GM21723 (cell line): ENCODE results near the gene CASQ1.

Experiments
- ATAC-seq: cut with Tn5 transposase; IDR thresholded peaks from one replicate; pipeline ENCODE4 v1.9.1; 2021; ENCODE audit warnings: mild to moderate bottlenecking, moderate library complexity; ENCODE audit not compliant: unreplicated experiment

Gene CASQ1

DNA sequence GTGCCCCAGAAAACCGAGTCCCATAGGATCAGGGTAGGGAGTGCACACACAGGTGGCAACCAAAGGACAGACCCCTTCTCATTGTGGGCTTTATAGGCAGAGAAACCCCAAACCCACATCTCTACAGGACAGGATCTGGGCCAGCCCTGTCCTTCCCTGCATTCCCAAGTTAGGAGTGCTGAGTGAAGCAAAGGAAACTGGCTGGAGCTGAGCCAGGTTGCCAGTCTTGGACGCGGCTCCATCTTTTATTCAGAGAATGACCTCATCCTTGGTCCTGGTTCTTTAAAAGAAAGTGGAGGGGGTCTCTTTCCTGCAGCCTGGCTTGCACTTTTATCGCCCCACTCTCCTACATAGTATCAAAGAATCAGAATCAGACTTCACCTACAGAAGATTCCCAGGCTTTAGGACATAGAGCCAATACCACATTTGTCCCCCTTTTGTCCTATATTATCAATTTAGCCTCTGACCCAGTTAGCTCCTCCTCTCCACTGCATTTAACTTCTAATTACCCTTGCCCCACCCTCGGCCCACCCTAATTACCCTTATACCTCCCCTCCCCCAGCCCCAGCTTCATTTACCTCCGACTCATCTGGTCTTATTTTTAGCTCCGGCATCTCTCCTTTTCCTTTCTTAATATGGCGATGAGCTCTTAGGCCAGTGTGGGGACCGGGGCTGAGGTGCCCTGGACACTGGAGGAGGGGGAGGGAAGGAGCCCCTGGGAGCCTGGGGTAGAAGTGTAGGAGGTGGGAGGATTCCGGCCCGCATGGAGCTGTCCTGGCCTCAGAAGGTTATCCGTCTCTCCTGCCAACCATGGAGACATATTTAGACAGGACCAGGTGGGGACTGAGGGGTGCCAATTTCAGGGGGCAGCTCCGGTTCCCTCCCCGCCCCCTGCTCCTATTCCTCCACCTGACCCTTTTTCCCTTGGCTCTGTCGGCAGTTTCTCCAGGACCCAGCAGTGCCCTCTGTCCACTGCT is at the start of gene CASQ1:
Gene CASQ1 (plus strand): TSS at position 927 of the 977 bp plus-strand sequence. CDS start 177 bp downstream, outside the sequence.
- no peak for ATAC-seq

DNA sequence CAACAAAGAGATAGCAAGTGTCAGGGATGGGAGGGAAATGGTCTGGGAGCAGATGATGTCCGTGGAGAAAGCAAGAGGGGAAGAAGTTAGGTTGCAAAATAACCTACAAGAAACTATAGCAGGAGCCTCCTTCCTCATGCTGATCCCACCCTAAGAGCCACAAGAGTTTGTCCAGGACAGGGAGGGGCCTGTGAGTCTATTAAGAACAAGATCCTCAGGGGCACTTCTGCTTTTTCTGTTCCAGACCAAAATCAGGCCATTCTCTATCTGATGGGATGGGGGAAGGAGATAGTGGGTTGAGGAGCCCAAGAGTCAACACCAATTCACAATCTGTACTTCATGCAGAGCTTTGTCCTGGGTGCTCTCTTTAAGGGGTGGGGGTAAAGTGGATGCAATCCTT is 46.7 kb upstream of the CASQ1 start:
- ATAC-seq, result no peak

DNA sequence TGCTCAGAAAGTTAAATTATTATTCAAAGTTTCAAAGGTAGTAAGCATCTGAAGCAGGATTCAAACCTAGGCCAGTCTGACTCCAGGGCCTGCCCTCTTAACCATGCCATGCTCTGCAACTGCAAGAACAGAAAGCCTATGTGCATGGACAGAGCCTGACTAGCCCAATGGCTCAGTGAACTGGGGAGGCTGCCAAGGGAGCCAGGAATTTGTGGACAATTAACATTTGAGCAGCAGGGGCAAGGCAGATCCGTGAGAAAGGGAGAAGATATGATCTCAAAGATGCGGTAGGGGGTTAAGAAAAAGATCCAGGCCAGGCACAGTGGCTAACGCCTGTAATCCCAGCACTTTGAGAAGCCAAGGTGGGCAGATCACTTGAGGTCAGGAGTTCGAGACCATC is 45.5 kb upstream of the CASQ1 start:
- no peak for ATAC-seq

DNA sequence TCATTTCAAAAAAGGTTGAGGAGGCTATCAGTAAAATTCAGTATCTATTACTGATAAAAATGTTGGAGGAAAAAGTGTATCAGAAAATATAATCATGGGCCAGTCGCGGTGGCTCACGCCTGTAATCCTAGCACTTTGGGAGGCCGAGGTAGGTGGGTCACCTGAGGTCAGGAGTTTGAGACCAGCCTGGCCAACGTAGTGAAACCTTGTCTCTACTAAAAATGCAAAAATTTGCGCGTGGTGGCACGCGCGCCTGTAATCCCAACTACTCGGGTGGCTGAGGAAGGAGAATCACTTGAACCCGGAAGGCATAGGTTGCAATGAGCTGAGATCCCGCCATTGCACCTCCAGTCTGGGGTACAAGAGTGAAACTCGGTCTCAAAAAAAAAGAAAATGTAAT is 44.3 kb upstream of the CASQ1 start:
- no peak for ATAC-seq

DNA sequence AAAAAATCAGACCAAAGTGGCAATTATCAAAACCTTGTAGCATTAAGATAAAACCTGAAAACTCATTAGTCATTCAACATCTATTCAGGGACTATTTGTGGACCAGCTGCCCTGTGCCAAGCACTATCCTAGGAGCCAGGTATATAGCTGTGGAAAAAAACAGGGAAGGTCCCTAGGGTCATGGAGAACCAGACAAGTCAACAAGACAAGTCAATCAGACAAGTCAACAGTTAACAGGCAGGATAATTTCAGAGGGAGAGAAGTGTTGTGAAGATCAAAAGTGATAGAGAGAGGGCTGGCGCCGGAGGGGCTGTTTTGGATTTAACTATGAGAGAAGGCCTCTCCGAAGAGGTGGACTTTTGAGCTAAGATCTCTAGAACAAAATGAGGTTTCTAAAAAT is 42.3 kb upstream of the CASQ1 start:
- ATAC-seq, result no peak

DNA sequence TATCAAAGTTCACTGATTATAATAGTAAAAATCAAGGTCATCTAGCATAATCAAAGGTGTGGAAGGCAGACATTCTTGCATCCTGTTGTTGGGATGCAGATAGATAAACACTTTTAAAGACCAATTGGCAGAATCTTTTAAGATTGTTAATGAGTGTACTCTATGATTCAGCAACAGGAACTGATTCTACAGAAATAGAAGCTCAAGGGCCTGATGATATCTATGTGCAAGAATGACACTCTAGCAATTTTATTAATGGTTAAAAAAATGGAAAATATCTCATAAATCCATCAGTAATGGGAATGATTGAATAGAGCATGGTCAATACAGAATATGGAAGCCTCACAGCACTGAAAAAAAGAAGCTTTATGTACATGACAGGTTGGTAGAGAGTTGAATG is 41.1 kb upstream of the CASQ1 start:
- ATAC-seq, result no peak

DNA sequence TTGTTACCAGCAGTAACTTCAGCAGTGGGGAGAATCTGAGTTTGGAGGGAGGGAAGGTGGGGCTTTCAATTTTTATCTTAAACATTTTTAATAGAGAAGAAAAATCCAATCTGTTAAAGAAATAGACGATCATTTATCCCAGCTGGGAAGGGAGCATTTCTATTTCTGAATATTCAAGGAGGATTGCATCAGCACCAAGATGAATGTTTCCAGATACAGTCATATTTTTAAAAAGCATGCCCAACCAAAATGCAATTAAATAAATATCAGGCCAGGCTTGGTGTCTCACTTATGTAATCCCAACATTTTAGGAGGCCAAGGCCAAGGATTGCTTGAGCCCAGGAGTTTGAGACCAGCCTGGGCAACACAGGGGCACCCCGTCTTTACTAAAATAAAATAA is 40.7 kb upstream of the CASQ1 start:
- no peak for ATAC-seq

DNA sequence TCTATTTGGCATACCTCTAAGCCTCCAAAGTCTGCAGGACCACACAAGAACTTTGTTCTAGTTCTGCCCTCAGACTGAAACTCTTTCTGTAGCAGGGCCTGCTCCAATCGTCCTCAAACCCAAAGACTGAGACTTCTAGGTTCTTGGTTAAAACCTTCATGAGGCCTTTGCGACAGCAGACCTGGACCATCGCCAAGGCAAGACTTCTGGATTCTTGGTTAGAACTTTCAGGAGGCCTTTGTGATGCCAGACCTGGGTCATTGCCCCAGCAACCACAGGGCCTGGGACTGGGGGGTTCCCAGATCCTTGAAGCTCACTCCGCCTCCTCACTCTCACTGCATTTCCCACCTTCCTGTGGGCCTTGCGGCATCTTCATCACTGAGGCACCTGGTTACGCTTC is 39.1 kb upstream of the CASQ1 start, which contains the start of gene ATP1A4:
Gene ATP1A4 (plus strand): TSS at position 301 of the 400 bp plus-strand sequence. CDS start 438 bp downstream, outside the sequence.
- ATAC-seq, result no peak

DNA sequence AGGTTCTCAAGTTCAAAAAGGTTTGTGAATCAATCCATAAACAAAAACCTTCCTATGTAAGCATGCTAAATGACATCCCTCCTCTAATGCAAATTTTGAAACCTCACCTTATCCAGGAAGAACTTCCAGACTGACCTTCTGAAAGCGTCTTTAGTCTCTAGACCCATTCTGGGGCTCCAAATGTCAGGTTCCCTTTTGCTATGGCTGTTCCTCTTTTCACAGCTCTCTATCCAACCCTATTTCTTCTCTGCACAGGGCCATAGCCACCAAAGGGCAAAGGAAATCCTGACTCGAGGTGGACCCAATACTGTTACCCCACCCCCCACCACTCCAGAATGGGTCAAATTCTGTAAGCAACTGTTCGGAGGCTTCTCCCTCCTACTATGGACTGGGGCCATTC is 35.6 kb upstream of the CASQ1 start:
- no peak for ATAC-seq

DNA sequence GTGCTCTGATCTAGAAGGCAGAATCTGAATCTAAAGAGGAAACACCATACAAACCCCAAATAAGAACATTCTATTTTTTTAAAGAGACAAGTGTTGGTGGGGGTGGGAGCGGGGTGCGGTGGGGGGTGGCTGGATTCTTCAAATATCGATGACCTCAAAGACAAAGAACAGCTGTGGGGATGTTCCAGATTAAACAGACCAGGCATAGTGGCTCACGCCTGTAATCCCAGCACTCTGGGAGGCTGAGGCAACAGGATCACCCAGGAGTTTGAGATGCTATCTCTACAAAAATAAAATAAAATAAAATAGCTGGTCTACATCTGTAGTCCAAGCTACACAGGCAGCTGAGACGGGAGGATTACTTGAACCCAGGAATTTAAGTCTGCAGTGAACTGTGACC is 34.0 kb upstream of the CASQ1 start:
- ATAC-seq, result no peak

DNA sequence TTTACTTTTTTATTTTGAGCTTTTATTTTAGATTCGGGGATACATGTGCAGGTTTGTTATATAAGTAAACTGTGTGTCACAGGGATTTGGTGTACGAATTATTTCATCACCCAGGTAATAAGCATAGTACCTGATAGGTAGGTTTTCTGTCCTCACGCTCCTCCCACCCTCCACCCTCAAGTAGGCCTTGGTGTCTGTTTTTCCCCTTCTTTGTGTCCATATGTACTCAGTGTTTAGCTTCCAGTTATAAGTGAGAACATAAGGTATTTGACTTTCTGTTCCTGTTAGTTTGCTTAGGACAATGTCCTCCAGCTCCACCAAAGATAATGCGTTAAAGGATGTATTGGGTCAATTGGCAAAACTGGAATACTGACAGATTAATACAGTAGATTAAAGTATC is 33.2 kb upstream of the CASQ1 start:
- no peak for ATAC-seq

DNA sequence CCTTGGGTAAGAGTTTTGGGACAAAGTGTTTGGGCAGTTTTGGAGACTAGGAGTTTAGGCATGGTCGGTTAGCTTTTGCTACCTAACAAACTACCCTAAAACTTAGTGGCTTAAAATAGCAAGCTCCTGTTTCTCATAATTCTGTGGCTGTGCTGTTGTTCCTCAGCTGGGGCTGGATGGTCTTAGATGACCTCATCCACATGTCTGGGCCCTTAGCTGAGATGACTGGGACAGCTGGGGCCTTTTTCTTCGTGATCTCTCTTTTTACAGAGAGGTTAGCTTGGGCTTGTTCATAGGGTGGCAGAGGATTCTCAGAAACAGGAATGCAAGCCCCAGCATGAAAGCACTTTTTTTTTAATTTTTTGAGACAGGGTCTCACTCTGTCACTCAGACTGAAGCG is 32.3 kb upstream of the CASQ1 start:
- no peak for ATAC-seq

DNA sequence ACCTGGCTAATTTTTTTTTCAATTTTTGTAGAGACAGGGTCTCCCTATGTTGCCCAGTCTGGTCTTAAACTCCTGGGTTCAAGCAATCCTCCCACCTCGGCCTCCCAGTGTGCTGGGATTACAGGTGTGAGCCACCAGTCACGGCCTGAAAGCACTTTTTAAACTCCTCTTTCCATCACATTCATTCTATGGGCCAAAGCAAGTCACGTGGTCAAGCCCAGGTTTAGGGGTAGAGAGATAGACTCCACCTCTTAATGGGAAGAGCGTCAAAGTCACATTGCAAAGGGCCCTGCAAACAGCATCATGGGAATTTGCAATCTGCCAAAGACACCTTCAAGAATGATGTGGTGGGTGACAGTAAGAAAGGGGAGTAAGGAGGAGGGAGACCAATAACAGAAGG is 31.8 kb upstream of the CASQ1 start:
- no peak for ATAC-seq

DNA sequence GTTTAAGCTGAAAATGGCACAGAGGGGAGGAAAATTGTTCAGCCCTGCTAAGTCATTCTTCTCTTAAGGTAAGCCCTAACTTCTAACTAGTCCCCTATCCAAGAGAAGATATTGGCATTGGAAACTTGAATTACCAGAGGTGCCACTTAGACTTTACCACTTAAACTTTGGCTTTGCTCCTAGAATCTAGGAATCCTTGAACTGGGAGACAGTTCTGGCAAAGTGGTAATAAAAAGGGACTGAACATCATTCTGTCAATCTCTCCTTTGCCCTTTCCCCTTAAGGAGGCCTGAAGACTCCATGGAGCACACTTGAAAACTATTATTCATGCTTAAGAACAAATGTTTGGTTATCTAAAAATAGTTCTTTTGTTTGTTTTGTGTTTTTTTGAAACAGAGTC is 30.5 kb upstream of the CASQ1 start:
- no peak for ATAC-seq

DNA sequence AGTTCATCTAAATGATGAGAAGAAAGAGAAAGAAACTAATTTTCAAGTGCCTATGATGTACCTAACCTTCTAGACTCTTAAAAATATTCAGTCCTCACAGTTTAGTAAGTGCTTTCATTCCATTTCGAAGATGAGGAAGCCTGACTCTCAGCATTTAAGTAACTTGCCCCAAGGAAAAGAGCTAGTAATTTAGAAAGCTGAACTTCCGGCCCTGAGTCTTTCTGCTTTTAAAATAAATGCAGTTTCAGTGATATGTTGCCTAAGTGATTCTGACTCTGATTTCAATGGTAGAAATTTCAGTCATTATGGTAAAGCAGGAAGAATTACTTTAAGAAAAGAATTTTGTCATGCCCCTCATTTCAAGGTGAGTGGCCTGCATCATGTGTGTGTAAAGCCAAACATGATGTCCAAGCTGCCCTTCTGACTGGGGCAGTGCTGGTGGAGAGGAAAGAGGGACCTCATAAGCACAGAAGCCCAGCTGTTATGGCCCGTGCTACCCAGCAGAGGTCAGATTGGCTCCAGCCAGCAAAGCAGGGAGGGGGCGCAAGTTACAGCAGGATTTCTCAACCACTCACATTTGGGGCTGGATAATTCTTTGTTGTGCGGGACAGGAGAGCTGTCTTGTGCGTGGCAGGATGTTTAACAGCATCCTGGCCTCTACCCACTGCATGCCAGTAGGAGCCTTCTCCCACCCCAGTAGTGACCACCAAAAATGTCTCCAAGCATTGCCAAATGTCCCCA is 28.2 kb upstream of the CASQ1 start:
- ATAC-seq, result peak; percentile 65

DNA sequence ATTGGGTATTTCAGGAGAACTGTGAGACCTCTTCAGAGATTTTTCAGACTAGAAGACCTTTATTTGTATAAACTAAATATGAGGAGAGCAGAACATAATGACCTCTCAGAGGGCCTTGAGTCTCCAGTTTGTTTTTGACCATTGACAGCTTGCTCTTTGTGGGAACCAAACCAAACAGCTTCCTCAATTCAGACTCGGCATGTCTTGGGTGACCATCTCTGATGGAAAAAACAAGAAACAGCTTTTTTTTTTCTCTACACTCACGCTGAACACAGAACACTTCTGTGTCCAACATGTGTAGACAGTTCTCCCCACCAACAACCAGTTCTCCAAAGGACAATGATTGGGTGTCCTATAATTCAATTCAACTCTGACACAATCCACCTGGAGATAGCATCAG is 27.4 kb upstream of the CASQ1 start:
- ATAC-seq, result no peak

DNA sequence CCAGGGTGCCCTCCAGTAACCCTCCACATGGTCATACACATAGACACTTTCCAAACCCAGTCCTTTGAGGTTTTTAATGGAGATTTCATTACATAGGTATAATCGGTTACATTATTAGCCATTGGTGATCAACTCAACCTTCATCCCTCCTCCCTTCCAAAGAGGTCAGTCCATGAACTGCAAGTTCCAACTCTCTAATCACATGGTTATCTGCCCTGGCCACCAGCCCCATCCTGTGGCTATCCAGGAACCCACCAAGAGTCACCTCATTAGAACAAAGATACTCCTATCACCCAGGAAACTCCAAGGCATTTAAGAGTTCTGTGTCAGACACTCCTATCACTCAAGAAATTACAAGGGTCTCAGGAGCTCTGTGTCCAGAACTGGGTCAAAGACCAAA is 26.8 kb upstream of the CASQ1 start:
- no peak for ATAC-seq

DNA sequence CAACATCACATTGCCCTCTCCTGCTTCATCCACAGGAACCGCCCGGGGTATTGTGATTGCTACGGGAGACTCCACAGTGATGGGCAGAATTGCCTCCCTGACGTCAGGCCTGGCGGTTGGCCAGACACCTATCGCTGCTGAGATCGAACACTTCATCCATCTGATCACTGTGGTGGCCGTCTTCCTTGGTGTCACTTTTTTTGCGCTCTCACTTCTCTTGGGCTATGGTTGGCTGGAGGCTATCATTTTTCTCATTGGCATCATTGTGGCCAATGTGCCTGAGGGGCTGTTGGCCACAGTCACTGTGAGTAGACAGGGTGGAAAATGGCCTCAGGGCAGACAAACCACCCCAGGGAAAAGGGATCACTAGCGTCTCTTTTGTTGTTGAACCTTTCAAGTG is 26.3 kb upstream of the CASQ1 start:
- no peak for ATAC-seq

DNA sequence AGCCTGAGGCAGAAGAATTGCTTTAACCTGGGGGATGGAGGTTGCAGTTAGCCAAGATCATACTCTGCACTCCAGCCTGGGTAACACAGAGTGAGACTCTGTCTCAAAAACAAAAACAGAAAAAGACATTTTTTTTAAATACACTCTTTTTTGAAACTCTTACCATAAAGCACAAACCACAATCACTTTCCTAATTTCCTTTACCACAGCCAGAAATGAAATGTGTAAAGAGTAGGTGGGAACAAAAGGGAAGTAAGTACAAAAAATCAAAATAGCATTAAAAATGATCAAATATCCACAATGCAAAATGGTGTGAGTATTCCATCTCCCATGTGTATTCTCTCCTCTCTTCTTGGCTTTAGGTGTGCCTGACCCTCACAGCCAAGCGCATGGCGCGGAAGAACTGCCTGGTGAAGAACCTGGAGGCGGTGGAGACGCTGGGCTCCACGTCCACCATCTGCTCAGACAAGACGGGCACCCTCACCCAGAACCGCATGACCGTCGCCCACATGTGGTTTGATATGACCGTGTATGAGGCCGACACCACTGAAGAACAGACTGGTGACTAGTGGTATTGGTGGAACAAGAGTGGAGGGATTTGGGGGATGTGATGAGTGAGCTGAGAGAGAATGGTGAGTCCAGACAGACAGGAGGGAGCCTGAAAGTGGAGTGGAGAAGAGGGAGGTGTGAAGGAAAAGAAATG is 24.1 kb upstream of the CASQ1 start:
- ATAC-seq, result no peak

DNA sequence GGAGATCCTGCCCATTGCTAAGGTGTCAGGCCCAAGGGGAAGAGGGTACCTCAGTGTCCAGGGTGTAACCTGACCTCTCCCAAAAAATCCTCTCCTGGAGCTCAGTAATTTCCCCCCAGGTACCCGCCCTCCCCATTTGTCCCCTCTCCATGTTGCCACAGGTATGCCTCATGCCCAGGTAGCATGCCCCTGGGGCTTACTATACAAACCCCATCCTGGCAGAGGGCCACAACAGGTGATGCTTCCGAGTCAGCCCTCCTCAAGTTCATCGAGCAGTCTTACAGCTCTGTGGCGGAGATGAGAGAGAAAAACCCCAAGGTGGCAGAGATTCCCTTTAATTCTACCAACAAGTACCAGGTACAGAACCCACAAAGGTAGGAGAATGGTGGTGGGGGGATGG is 23.3 kb upstream of the CASQ1 start:
- no peak for ATAC-seq

DNA sequence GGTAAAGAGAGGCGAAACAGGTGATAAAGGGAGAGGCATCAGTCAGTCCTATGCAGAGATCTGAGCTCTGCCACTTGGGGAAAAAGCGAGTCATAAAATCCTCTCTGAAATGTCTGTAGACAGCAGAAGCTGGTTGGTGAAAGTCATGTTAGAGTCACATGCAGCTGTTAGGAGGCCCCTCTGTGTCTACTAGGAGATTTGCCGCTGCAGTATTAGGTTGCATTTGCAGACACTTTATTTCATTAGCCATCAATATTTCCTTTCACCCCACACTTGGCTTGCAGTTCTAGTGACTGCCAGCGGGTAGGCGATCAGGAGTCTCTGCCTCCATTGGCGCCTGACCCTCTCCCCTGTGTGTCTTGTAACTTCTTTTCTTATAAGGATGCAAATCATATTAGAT is 22.8 kb upstream of the CASQ1 start:
- no peak for ATAC-seq
